GM23338 (cell line): Measurements from ENCODE around the gene LCE2A.

Source experiments
- CREB1 ChIP-seq: fragments of 250-450 bp; sonication (Bioruptor Pico); IDR thresholded peaks from 2 replicates; pipeline ENCODE4 v1.5.0; 2020; ENCODE audit warnings: low read depth, mild to moderate bottlenecking, moderate library complexity
- CTCF ChIP-seq, 2 experiments: fragments of 200-600 bp in 1 of 2; sonication (generic) in 1 of 2; conservative IDR thresholded peaks; 2 replicates each; pipeline versions ENCODE4 v1.5.1 to v1.6.1; 2016 to 2017; ENCODE audit warnings: antibody characterized with exemption in 2 of 2, low read depth in 2 of 2, mild to moderate bottlenecking in 2 of 2, moderate library complexity in 1 of 2
- ETS1 ChIP-seq: IDR thresholded peaks from 2 replicates; pipeline ENCODE4 v1.6.1; 2016; ENCODE audit warnings: antibody characterized with exemption
- EZH2 ChIP-seq: fragments of 200-600 bp; sonication (generic); IDR thresholded peaks from one replicate; pipeline ENCODE4 v1.8.0; 2017; ENCODE audit warnings: antibody characterized with exemption, mild to moderate bottlenecking, low read depth; ENCODE audit not compliant: unreplicated experiment
- EZH2phosphoT487 ChIP-seq: fragments of 200-600 bp; sonication (generic); IDR thresholded peaks from one replicate; pipeline ENCODE4 v1.8.1; 2018; ENCODE audit warnings: antibody characterized with exemption; ENCODE audit not compliant: unreplicated experiment
- JUNB ChIP-seq: IDR thresholded peaks from one replicate; pipeline ENCODE4 v1.6.1; 2016; ENCODE audit warnings: antibody characterized with exemption; ENCODE audit not compliant: unreplicated experiment
- NANOG ChIP-seq: IDR thresholded peaks from 2 replicates; pipeline ENCODE4 v1.6.1; 2016; ENCODE audit warnings: antibody characterized with exemption, borderline replicate concordance
- POLR2AphosphoS5 ChIP-seq: IDR thresholded peaks from 2 replicates; pipeline ENCODE4 v1.6.1; 2016; ENCODE audit warnings: antibody characterized with exemption, low read depth
- REST ChIP-seq: IDR thresholded peaks from one replicate; pipeline ENCODE4 v1.6.1; 2018; ENCODE audit warnings: antibody characterized with exemption; ENCODE audit not compliant: unreplicated experiment
- STAT1 ChIP-seq: IDR thresholded peaks from one replicate; pipeline ENCODE4 v1.6.1; 2016; ENCODE audit warnings: antibody characterized with exemption; ENCODE audit not compliant: unreplicated experiment
- ZNF114 ChIP-seq: fragments of 250-450 bp; sonication (Bioruptor Pico); IDR thresholded peaks from 2 replicates; pipeline ENCODE4 v1.5.0; 2020; ENCODE audit warnings: mild to moderate bottlenecking, moderate library complexity
- ZNF331 ChIP-seq: fragments of 250-450 bp; sonication (Bioruptor Pico); IDR thresholded peaks from 2 replicates; pipeline ENCODE4 v1.5.0; 2020; ENCODE audit warnings: low read depth, mild to moderate bottlenecking, moderate library complexity

- no peak for TF ChIP-seq EZH2phosphoT487
- TF ChIP-seq EZH2: no peak
- TF ChIP-seq CTCF (conservative IDR thresholded peaks at IDR 0.05; ENCODE audit: low read depth in 2 of 2): no peak
- no peak for TF ChIP-seq POLR2AphosphoS5
- no peak for TF ChIP-seq REST
- TF ChIP-seq ZNF114 (CRISPR knock-in tag): no peak
- TF ChIP-seq CREB1: no peak
- TF ChIP-seq ETS1: no peak
- TF ChIP-seq JUNB: no peak
- TF ChIP-seq NANOG: no peak
- no peak for TF ChIP-seq STAT1
- TF ChIP-seq ZNF331 (CRISPR knock-in tag): no peak
Measured at GRCh38 chr1:152707860-152708259, 9.7 kb downstream of the LCE2A start, which contains the start of gene LCE4A.
